HepG2 (cell line): Measurements from ENCODE around the gene EIF1. TPM values are rescaled to one million over a fixed set of nuclear protein-coding genes. Genes with fewer than 3 reads are reported as not detected.
A peak's percentile ranks its signal among the peaks of the same experiment; 100 is the strongest.

ENCODE experiments used
- ARNT2 ChIP-seq: sonication (generic); formaldehyde crosslinking; IDR thresholded peaks from 2 replicates; pipeline ENCODE4 v1.8.0; 2022; ENCODE audit warnings: mild to moderate bottlenecking, low read depth, missing genetic modification reagents, moderate library complexity
- CEBPB ChIP-seq: IDR thresholded peaks from 2 replicates; pipeline ENCODE4 v1.6.1; 2011; ENCODE audit warnings: low read depth, low read length, improper control_type of control experiment, borderline replicate concordance
- CERS6 ChIP-seq: sonication (generic); formaldehyde crosslinking; IDR thresholded peaks from 2 replicates; pipeline ENCODE4 v1.5.0; 2020; ENCODE audit warnings: missing genetic modification reagents
- KLF13 ChIP-seq: sonication (generic); formaldehyde crosslinking; IDR thresholded peaks from 2 replicates; pipeline ENCODE4 v1.4.0; 2020; ENCODE audit warnings: mild to moderate bottlenecking, missing genetic modification reagents
- MXI1 ChIP-seq: IDR thresholded peaks from 3 replicates; pipeline ENCODE4 v1.6.1; 2012; ENCODE audit warnings: low read depth, low read length, inconsistent platforms, borderline replicate concordance
- NFIB ChIP-seq: sonication (generic); formaldehyde crosslinking; IDR thresholded peaks from 2 replicates; pipeline ENCODE4 v1.9.0; 2021; ENCODE audit warnings: missing genetic modification reagents, mild to moderate bottlenecking, borderline replicate concordance
- RBM39 ChIP-seq: fragments of 200-400 bp; formaldehyde crosslinking; IDR thresholded peaks from one replicate; pipeline ENCODE4 v1.6.1; 2018; ENCODE audit warnings: antibody characterized with exemption, mild to moderate bottlenecking, low read depth, low read length; ENCODE audit not compliant: poor library complexity, severe bottlenecking
- SMYD3 ChIP-seq: sonication (generic); formaldehyde crosslinking; IDR thresholded peaks from 2 replicates; pipeline ENCODE4 v1.8.1; 2023; ENCODE audit warnings: mild to moderate bottlenecking, missing genetic modification reagents
- TAF1 ChIP-seq: sonication (generic); formaldehyde crosslinking; IDR thresholded peaks from 2 replicates; pipeline ENCODE4 v1.4.0; 2020; ENCODE audit warnings: missing genetic modification reagents
- TBX3 ChIP-seq: fragments of 450-650 bp; IDR thresholded peaks from 2 replicates; pipeline ENCODE4 v1.6.1; 2017; ENCODE audit warnings: antibody characterized with exemption, mild to moderate bottlenecking, inconsistent platforms, borderline replicate concordance
- ZBTB2 ChIP-seq: sonication (generic); formaldehyde crosslinking; IDR thresholded peaks from 2 replicates; pipeline ENCODE4 v1.8.0; 2022; ENCODE audit warnings: low read depth, missing genetic modification reagents
- ZMAT3 ChIP-seq: sonication (generic); formaldehyde crosslinking; conservative IDR thresholded peaks from 2 replicates; pipeline ENCODE4 v1.7.0; 2021; ENCODE audit warnings: missing genetic modification reagents
- ZNF124 ChIP-seq: sonication (generic); formaldehyde crosslinking; IDR thresholded peaks from 2 replicates; pipeline ENCODE4 v1.4.0; 2020; ENCODE audit warnings: missing genetic modification reagents
- ZNF230 ChIP-seq: sonication (generic); formaldehyde crosslinking; IDR thresholded peaks from 2 replicates; pipeline ENCODE4 v1.4.0; 2020; ENCODE audit warnings: mild to moderate bottlenecking, missing genetic modification reagents
- ZNF343 ChIP-seq: sonication (generic); formaldehyde crosslinking; IDR thresholded peaks from 2 replicates; pipeline ENCODE4 v1.4.0; 2020; ENCODE audit warnings: mild to moderate bottlenecking, missing genetic modification reagents
- ZNF460 ChIP-seq: sonication (generic); formaldehyde crosslinking; IDR thresholded peaks from 2 replicates; pipeline ENCODE4 v1.5.1; 2020; ENCODE audit warnings: missing genetic modification reagents, mild to moderate bottlenecking, borderline replicate concordance
- ZNF577 ChIP-seq: sonication (generic); formaldehyde crosslinking; IDR thresholded peaks from 2 replicates; pipeline ENCODE4 v1.4.0; 2020; ENCODE audit warnings: mild to moderate bottlenecking, low read depth, missing genetic modification reagents, borderline replicate concordance
- ZNF678 ChIP-seq: sonication (generic); formaldehyde crosslinking; IDR thresholded peaks from 2 replicates; pipeline ENCODE4 v1.4.0; 2020; ENCODE audit warnings: mild to moderate bottlenecking, missing genetic modification reagents
- ZNF724P ChIP-seq: sonication (generic); formaldehyde crosslinking; IDR thresholded peaks from 2 replicates; pipeline ENCODE4 v1.8.0; 2022; ENCODE audit warnings: missing genetic modification reagents, borderline replicate concordance
- ZNF772 ChIP-seq: sonication (generic); formaldehyde crosslinking; IDR thresholded peaks from 2 replicates; pipeline ENCODE4 v1.5.0; 2020; ENCODE audit warnings: mild to moderate bottlenecking, missing genetic modification reagents
- ZUFSP ChIP-seq: sonication (generic); formaldehyde crosslinking; IDR thresholded peaks from 2 replicates; pipeline ENCODE4 v1.9.0; 2021; ENCODE audit warnings: missing genetic modification reagents, mild to moderate bottlenecking, borderline replicate concordance
- polyA plus RNA-seq, 8 experiments: library from polyadenylated mRNA; depleted of rRNA in 3 of 8; stranded (reverse) in 7 of 8; unstranded in 1 of 8; fragments of >200 nt; fragmentation: Illumina TruSeq in 4 of 8; extraction: Trizol in 4 of 8; gene quantifications; 2 replicates each; pipeline versions ENCODE4 v1.2.1 to v1.2.3, GENCODE V29; 2011 to 2016; ENCODE audit warnings: low read depth in 4 of 8, missing spikeins in 1 of 8, mixed read lengths in 1 of 8; ENCODE audit not compliant: insufficient read depth in 1 of 8
- total RNA-seq, 5 experiments: library from RNA; depleted of rRNA; stranded (reverse); fragments of >200 nt; fragmentation: Illumina TruSeq; extraction: Trizol; gene quantifications; 2 replicates each; pipeline ENCODE4 v1.2.3, GENCODE V29; 2016; ENCODE audit warnings: low read depth in 1 of 5

EIF1 gene
- total and polyA plus RNA-seq, 2 of the 13 experiments (the other 11 are each of a cell fraction or from before 2014, with no cell fraction given): 147 to 517 TPM

- TF ChIP-seq CEBPB (no peak), SMYD3 (CRISPR knock-in tag) (no peak), KLF13 (CRISPR knock-in tag) (no peak), ZNF678 (CRISPR knock-in tag) (0 out of 2 replicates have a peak, but pooled peaks have one; percentile 49), ZNF343 (CRISPR knock-in tag) (no peak), ZNF577 (CRISPR knock-in tag) (no peak), ZNF230 (CRISPR knock-in tag) (0 out of 2 replicates have a peak, but pooled peaks have one; percentile 19), ARNT2 (CRISPR knock-in tag) (peak; percentile 27), ZNF460 (CRISPR knock-in tag) (no peak; the same call in 1 of the 2 replicates), ZBTB2 (CRISPR knock-in tag) (no peak), ZNF124 (CRISPR knock-in tag) (peak; percentile 82; the same call in 1 of the 2 replicates), TAF1 (CRISPR knock-in tag) (peak; percentile 59; the same call in 1 of the 2 replicates), ZNF724P (peak; percentile 79), MXI1 (peak; percentile 63; the same call in 1 of the 3 replicates), NFIB (no peak), ZNF772 (CRISPR knock-in tag) (peak; percentile 23; the same call in 1 of the 2 replicates), ZMAT3 (CRISPR knock-in tag) (no peak), ZUFSP (CRISPR knock-in tag) (no peak), RBM39 (peak; percentile 30), TBX3 (no peak), CERS6 (CRISPR knock-in tag) (no peak)
These were observed 23.0 kb upstream of the EIF1 start (continued) for GRCh38 chr17:41665566-41666236.
